Activated T-helper 1 cell treated with Interleukin-2 at 50 U/mL for 16 hours (primary cell): Measurements from ENCODE around the gene CD22.
"Not testable (repeated sequence)": the region's sequence is repeated elsewhere in the genome, so short reads cannot be mapped to it uniquely, and the experiment has no call there.

ENCODE experiments used
- DNase-seq: peaks from one replicate; pipeline ENCODE4 v3.0.0-alpha.2; 2020; ENCODE audit warnings: low read depth

Gene CD22

GRCh38 chr19:35341565-35342225, 12.7 kb downstream of the CD22 start:
- no peak for DNase-seq

GRCh38 chr19:35342430-35342829, 13.4 kb downstream of the CD22 start:
- DNase-seq, result no peak

DNA sequence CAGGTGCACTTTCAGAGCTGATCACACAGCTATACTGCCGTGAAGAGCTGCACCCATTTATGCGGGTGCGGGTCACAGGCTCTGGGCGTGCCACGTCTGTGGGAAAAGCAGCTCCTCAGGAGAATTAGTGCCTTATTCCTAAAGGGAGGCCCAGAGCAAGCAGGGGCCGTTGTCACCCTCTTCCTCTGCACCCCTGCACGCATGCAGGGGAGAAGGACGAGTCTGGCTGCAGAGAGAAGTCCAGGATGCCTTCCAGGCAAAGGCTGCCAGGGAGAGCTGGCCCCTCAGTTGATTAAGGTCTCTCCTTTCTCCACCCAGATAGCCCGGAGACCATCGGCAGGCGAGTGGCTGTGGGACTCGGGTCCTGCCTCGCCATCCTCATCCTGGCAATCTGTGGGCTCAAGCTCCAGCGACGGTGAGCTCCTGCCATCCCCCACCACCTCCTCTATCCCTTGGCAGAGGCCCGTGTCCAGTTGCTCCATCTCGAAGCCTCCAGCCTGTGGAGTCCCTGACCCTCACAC, 15.6 kb downstream of the CD22 start:
- no peak for DNase-seq

- no peak for DNase-seq
Measured at GRCh38 chr19:35345671-35346111, 16.7 kb downstream of the CD22 start.

DNA sequence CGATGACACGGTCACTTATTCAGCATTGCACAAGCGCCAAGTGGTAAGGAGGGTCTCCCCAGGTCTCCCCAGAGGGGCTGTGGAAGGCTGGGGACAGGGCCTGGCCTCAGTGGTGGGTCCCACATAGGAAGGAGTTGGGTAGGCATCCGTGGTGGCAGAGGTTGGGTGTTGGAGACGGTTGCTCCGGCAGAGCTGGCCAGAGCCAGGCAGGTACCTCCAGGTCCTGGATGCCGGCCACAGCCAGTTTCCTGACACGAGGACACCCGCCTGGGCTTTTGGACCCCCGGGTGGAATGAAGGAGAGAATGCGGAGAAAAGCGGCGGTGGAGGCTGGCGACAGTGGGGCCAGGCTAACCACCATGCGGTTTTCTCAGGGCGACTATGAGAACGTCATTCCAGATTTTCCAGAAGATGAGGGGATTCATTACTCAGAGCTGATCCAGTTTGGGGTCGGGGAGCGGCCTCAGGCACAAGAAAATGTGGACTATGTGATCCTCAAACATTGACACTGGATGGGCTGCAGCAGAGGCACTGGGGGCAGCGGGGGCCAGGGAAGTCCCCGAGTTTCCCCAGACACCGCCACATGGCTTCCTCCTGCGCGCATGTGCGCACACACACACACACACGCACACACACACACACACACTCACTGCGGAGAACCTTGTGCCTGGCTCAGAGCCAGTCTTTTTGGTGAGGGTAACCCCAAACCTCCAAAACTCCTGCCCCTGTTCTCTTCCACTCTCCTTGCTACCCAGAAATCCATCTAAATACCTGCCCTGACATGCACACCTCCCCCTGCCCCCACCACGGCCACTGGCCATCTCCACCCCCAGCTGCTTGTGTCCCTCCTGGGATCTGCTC, 17.4 kb downstream of the CD22 start:
- peak; percentile 53 for DNase-seq

DNA sequence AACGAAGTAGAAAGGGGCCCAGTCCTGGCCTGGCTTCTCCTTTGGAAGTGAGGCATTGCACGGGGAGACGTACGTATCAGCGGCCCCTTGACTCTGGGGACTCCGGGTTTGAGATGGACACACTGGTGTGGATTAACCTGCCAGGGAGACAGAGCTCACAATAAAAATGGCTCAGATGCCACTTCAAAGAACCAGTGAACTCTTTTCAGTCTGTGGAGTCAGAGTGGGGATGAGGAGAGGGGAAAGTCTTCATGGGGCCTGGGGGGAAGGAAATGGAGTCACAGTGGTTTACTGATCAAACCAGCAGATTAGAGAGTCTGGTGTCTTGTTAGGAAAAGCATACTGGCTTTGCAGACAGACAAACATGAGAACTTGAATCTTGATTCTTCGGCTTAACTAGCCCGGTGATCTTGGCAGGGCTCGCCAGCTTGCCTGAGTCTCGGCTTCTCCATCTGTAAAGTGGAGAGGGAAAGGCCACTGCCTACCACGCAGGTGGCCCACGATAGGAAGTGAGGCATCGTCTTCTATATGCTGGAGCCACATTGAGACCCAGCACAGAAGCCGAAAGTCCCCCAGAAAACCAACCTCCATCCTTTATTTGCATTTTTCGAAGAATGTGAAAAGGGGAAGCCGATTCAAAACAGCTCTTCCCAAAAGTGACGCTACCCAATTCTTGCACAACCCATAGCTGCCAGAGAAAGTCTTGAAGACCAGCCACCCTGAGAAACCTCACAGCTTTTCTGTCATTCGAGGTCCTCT, 18.4 kb downstream of the CD22 start, which contains the start of gene FFAR1:
TSS of gene FFAR1 (plus strand) at position 732 of the 759 bp plus-strand sequence. CDS start 3,650 bp downstream, outside the sequence.
- DNase-seq, result no peak

GRCh38 chr19:35347930-35348298, 18.9 kb downstream of the CD22 start:
- no peak for DNase-seq

GRCh38 chr19:35348911-35349611, 20.1 kb downstream of the CD22 start:
- no peak for DNase-seq

- DNase-seq, result no peak
Measured at GRCh38 chr19:35349614-35350521, 20.9 kb downstream of the CD22 start.

GRCh38 chr19:35350591-35350990, 21.6 kb downstream of the CD22 start:
- DNase-seq, result no peak

GRCh38 chr19:35351411-35352176, 22.6 kb downstream of the CD22 start:
- no peak for DNase-seq

GRCh38 chr19:35352177-35352447, 23.1 kb downstream of the CD22 start:
- DNase-seq, result no peak

GRCh38 chr19:35352448-35353304, 23.7 kb downstream of the CD22 start:
- DNase-seq, result peak; percentile 35

GRCh38 chr19:35353635-35354034, 24.6 kb downstream of the CD22 start:
- DNase-seq, result no peak

- DNase-seq, result no peak
Measured at GRCh38 chr19:35354898-35355297, 25.9 kb downstream of the CD22 start.

DNA sequence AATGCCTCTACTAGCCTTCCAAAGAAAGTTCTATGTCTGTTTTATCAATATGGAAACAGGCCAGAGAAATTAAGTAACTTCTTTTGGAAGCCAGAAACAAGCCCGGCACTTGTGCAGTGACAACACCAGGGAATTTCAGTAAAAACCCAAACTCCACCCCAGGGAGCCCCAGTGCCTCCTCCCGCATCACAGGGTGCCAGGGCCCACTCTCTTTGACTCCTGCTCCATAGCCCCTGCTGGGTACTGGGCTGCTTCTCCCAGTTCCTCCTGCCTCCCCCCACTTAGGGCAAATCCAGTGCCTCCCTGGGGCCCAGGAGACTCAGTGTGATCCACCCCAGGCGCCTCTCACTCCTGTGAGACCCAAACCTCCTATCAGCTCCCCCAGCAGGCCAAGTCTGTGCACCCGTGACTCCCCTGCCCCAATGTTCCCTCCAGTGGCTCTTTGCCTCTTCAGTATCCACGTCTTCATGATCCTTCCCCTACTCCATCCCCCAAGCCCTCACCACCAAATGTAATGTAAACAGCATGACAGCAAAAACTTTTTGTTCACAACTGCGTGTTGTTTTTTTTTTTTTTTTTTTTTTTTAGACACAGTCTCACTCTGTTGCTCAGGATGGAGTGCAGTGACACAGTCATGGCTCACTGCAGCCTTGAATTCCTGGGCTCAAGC, 26.9 kb downstream of the CD22 start:
- DNase-seq, result no peak

- DNase-seq, result no peak
Measured at GRCh38 chr19:35357867-35358573, 29.0 kb downstream of the CD22 start, which contains the start of gene FFAR3. FFAR3 (plus strand) TSS chr19:35358460; CDS start chr19:35358891, 431 bp downstream.

GRCh38 chr19:35358834-35359233, 29.8 kb downstream of the CD22 start:
- DNase-seq, result not testable (repeated sequence)
